Colonic mucosa (tissue), 4 donors: ENCODE measurements around the gene SH2D5. TPM values are rescaled to one million over a fixed set of nuclear protein-coding genes. Genes with fewer than 3 reads are reported as not detected.

Experiments used
- DNase-seq: peaks from one replicate; pipeline ENCODE4 v3.0.0-alpha.2; 2020
- H3K27ac ChIP-seq: fragments of 200-600 bp; one replicate; pipeline ENCODE4 v1.8.0; 2021
- H3K27me3 ChIP-seq: fragments of 200-600 bp; one replicate; pipeline ENCODE4 v1.8.0; 2021
- H3K36me3 ChIP-seq: fragments of 200-600 bp; one replicate; pipeline ENCODE4 v1.8.0; 2021
- H3K4me1 ChIP-seq: fragments of 200-600 bp; one replicate; pipeline ENCODE4 v1.8.0; 2021; ENCODE audit warnings: mild to moderate bottlenecking
- H3K4me3 ChIP-seq: fragments of 200-600 bp; one replicate; pipeline ENCODE4 v1.8.0; 2021
- H3K9ac ChIP-seq, 2 donors: one replicate each; pipeline ENCODE4 v1.7.0; 2013; ENCODE audit warnings: control low read depth in 2 of 2, low read depth in 2 of 2, low read length in 2 of 2
- H3K9me3 ChIP-seq: fragments of 200-600 bp; one replicate; pipeline ENCODE4 v1.8.0; 2021
- CTCF ChIP-seq: fragments of 200-600 bp; IDR thresholded peaks from one replicate; pipeline ENCODE4 v1.8.0; 2022; ENCODE audit warnings: antibody characterized with exemption, mild to moderate bottlenecking
- intact Hi-C: fragments of 100-400 bp; cut with DNase I; formaldehyde crosslinking; loops from one replicate; pipeline ENCODE4 v1.14.1; 2022
- total RNA-seq, 2 donors: library from RNA; stranded (reverse); fragmentation: NEBNext Ultra II Directional in 1 of 2; extraction: Animal tissue kit (Norgen Biotek cat#: 25700) in 1 of 2; gene quantifications; one replicate each; pipeline ENCODE4 v1.2.1, GENCODE V29; 2021
- donor health status: healthy.
- donor health status: DM: no; HTN: no; CAD: no.
- donor health status: DM: no; HTN: no; CAD: no.

SH2D5 gene
- total RNA-seq, 2 donors from 2014 or later, result 0.12 TPM; not detected in 1

GRCh38 chr1:20731057-20731991 is 1.2 kb downstream of the SH2D5 start:
- Histone ChIP-seq H3K9ac (no peak overlapping the region), H3K4me3 (peak overlapping the region; percentile 63), H3K4me1 (peaks cover 8% of the 10 kb centered on the region), H3K27me3 (peaks cover 35% of the 10 kb centered on the region), H3K27ac (no peak overlapping the region), H3K36me3 (no peaks in the 10 kb centered on the region), H3K9me3 (no peaks in the 10 kb centered on the region)
- intact Hi-C loops, result no loop called here
- DNase-seq, result no peak
- no peak for TF ChIP-seq CTCF

GRCh38 chr1:20730690-20731056 is 1.8 kb downstream of the SH2D5 start:
- peaks cover 35% of the 10 kb centered on the region for H3K27me3 ChIP-seq
- intact Hi-C loops, result no loop called here
- H3K27ac ChIP-seq, result no peak overlapping the region
- no peaks in the 10 kb centered on the region for H3K9me3 ChIP-seq
- no peak for DNase-seq
- H3K9ac ChIP-seq, result no peak overlapping the region
- H3K36me3 ChIP-seq, result no peaks in the 10 kb centered on the region
- H3K4me3 ChIP-seq, result no peak overlapping the region
- peaks cover 8% of the 10 kb centered on the region for H3K4me1 ChIP-seq
- TF ChIP-seq CTCF, result no peak

GRCh38 chr1:20729990-20730689 is 2.4 kb downstream of the SH2D5 start:
- H3K27ac ChIP-seq, result no peak overlapping the region
- no peak overlapping the region for H3K4me3 ChIP-seq
- peaks cover 8% of the 10 kb centered on the region for H3K4me1 ChIP-seq
- peaks cover 35% of the 10 kb centered on the region for H3K27me3 ChIP-seq
- no peak for TF ChIP-seq CTCF
- DNase-seq, result no peak
- intact Hi-C loops, result no loop called here
- no peak overlapping the region for H3K9ac ChIP-seq
- no peaks in the 10 kb centered on the region for H3K36me3 ChIP-seq
- no peaks in the 10 kb centered on the region for H3K9me3 ChIP-seq

GRCh38 chr1:20729155-20729931 is 3.2 kb downstream of the SH2D5 start:
- H3K27me3 ChIP-seq, result peaks cover 35% of the 10 kb centered on the region
- no peak overlapping the region for H3K4me3 ChIP-seq
- H3K9me3 ChIP-seq, result no peaks in the 10 kb centered on the region
- no peak for DNase-seq
- no peak overlapping the region for H3K9ac ChIP-seq
- no peak for TF ChIP-seq CTCF
- H3K36me3 ChIP-seq, result no peaks in the 10 kb centered on the region
- H3K27ac ChIP-seq, result no peak overlapping the region
- intact Hi-C loops, result no loop called here
- H3K4me1 ChIP-seq, result peaks cover 8% of the 10 kb centered on the region
